GM12874 (cell line): ENCODE data around the gene TKTL1.

Experiments
- CTCF ChIP-seq: IDR thresholded peaks from 2 replicates; pipeline ENCODE4 v1.5.1; 2011; ENCODE audit warnings: low read depth, mild to moderate bottlenecking, control low read depth, low read length, moderate library complexity; ENCODE audit not compliant: insufficient read depth

The TKTL1 gene

GRCh38 chrX:154333116-154333515 lies 37.5 kb downstream of the TKTL1 start:
- TF ChIP-seq CTCF, result no peak

- TF ChIP-seq CTCF, result no peak
Measured at GRCh38 chrX:154333837-154334271, 38.3 kb downstream of the TKTL1 start.

GRCh38 chrX:154334496-154334895 lies 38.9 kb downstream of the TKTL1 start:
- no peak for TF ChIP-seq CTCF

- no peak for TF ChIP-seq CTCF
Measured at GRCh38 chrX:154348114-154348531, 52.5 kb downstream of the TKTL1 start.

- no peak for TF ChIP-seq CTCF
Measured at GRCh38 chrX:154348646-154349358, 53.2 kb downstream of the TKTL1 start.

- TF ChIP-seq CTCF, result no peak
Measured at GRCh38 chrX:154349359-154349935, 53.9 kb downstream of the TKTL1 start.

GRCh38 chrX:154349979-154350378 lies 54.4 kb downstream of the TKTL1 start:
- no peak for TF ChIP-seq CTCF
